ENCODE results near the gene TTC28.

GRCh38 chr22:28609921-28610320, 69.7 kb downstream of the TTC28 start:
- no peak for TF ChIP-seq CTCF (conservative IDR thresholded peaks at IDR 0.05 in 1 of 2, IDR thresholded peaks at IDR 0.05 in 1 of 2; ENCODE audit: low read depth in 1 of 2, low read length in 2 of 2)
- no peak for TF ChIP-seq EZH2 (IDR thresholded peaks at IDR 0.05; ENCODE audit: low read length, missing control alignments)
